ENCODE results near the gene MYOM1.

Gene MYOM1

DNA sequence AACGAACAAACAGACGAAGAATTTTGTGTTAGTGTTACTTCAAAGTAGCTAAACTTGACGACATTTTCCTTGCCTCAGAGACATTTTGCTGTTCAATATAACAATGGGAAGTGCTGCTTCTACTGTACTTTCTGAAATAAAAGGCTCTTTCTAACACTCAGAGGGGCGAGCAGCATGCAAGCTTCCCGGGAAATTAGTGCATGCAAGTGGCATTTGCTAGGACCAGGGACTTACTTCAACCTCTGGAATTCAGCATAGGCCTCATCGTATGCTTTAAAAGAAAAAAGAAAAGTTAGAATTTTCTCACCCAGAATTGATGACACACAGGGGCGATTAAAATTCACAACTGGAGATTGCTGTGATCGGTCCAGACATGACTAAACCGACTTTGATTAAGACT is 144.3 kb downstream of the MYOM1 start:
- TF ChIP-seq POLR2AphosphoS5 (IDR thresholded peaks at IDR 0.05; ENCODE audit: low read depth, low read length) = no peak
- no peak for TF ChIP-seq SIN3A (IDR thresholded peaks at IDR 0.05; ENCODE audit: borderline replicate concordance, insufficient read depth, low read length)
- TF ChIP-seq TAF1 (IDR thresholded peaks at IDR 0.05; ENCODE audit: borderline replicate concordance, insufficient read depth, low read length) = no peak
- TF ChIP-seq, protein P1, sequence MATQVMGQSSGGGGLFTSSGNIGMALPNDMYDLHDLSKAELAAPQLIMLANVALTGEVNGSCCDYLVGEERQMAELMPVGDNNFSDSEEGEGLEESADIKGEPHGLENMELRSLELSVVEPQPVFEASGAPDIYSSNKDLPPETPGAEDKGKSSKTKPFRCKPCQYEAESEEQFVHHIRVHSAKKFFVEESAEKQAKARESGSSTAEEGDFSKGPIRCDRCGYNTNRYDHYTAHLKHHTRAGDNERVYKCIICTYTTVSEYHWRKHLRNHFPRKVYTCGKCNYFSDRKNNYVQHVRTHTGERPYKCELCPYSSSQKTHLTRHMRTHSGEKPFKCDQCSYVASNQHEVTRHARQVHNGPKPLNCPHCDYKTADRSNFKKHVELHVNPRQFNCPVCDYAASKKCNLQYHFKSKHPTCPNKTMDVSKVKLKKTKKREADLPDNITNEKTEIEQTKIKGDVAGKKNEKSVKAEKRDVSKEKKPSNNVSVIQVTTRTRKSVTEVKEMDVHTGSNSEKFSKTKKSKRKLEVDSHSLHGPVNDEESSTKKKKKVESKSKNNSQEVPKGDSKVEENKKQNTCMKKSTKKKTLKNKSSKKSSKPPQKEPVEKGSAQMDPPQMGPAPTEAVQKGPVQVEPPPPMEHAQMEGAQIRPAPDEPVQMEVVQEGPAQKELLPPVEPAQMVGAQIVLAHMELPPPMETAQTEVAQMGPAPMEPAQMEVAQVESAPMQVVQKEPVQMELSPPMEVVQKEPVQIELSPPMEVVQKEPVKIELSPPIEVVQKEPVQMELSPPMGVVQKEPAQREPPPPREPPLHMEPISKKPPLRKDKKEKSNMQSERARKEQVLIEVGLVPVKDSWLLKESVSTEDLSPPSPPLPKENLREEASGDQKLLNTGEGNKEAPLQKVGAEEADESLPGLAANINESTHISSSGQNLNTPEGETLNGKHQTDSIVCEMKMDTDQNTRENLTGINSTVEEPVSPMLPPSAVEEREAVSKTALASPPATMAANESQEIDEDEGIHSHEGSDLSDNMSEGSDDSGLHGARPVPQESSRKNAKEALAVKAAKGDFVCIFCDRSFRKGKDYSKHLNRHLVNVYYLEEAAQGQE (IDR thresholded peaks at IDR 0.05; ENCODE audit: insufficient read depth in 1 of 2, low read depth in 2 of 2, low read length in 2 of 2) = no peak

DNA sequence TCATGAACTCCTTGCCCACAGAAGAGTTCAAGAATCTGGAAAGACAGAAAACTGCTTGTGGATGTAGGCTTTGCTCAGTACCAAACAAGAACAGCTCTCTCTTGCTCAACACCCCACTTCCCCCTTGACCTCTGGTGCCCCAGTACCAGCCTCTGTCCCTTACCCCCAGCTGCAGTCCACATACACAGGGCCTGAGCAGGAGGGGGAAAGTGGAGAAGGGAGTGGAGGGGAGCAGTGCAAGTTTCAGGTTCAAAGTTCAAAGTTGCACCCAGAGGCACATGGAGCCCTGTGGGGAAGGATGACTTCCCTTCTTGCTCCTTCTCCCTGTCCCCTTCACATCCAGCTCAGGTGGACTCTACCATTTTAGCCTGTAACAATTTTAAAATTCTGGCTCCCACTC is 145.7 kb downstream of the MYOM1 start:
- no peak for TF ChIP-seq FOXP2 (optimal IDR thresholded peaks at IDR 0.05; ENCODE audit: borderline replicate concordance, extremely low read depth, extremely low read length, insufficient read depth)
- TF ChIP-seq SIN3A (IDR thresholded peaks at IDR 0.05; ENCODE audit: borderline replicate concordance, insufficient read depth, low read length) = no peak
- TF ChIP-seq POLR2AphosphoS5 (IDR thresholded peaks at IDR 0.05; ENCODE audit: low read depth, low read length) = no peak
- TF ChIP-seq TAF1 (IDR thresholded peaks at IDR 0.05; ENCODE audit: borderline replicate concordance, insufficient read depth, low read length) = no peak
- TF ChIP-seq, protein P1 (IDR thresholded peaks at IDR 0.05; ENCODE audit: insufficient read depth in 1 of 2, low read depth in 2 of 2, low read length in 2 of 2) = no peak

DNA sequence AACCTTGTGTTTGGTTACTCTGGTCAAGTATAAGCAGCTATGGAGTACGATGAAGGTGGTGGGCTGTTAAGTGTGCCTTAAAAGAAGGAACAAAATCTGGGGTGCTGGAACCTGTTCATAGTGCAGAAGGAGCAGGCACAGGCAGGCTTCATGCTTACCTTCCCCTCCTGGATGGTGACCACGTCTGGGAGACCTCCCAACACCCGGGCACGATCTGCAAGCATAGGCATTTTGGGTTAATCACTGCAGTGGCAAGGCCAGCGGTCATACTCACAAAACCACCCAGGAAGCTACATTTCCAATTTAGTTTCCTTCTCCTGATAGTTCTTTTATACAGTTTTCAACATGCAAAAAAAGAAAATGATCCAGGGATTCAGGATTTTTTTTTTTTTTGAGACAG is 148.1 kb downstream of the MYOM1 start:
- TF ChIP-seq, protein P1 (IDR thresholded peaks at IDR 0.05; ENCODE audit: insufficient read depth in 1 of 2, low read depth in 2 of 2, low read length in 2 of 2) = no peak
- TF ChIP-seq POLR2AphosphoS5 (IDR thresholded peaks at IDR 0.05; ENCODE audit: low read depth, low read length) = no peak
- TF ChIP-seq FOXP2 (optimal IDR thresholded peaks at IDR 0.05; ENCODE audit: borderline replicate concordance, extremely low read depth, extremely low read length, insufficient read depth) = no peak
- no peak for TF ChIP-seq SIN3A (IDR thresholded peaks at IDR 0.05; ENCODE audit: borderline replicate concordance, insufficient read depth, low read length)
- no peak for TF ChIP-seq TAF1 (IDR thresholded peaks at IDR 0.05; ENCODE audit: borderline replicate concordance, insufficient read depth, low read length)

- TF ChIP-seq TAF1 (IDR thresholded peaks at IDR 0.05; ENCODE audit: borderline replicate concordance, insufficient read depth, low read length) (no peak), POLR2AphosphoS5 (IDR thresholded peaks at IDR 0.05; ENCODE audit: low read depth, low read length) (no peak), SIN3A (IDR thresholded peaks at IDR 0.05; ENCODE audit: borderline replicate concordance, insufficient read depth, low read length) (no peak), FOXP2 (optimal IDR thresholded peaks at IDR 0.05; ENCODE audit: borderline replicate concordance, extremely low read depth, extremely low read length, insufficient read depth) (no peak)
- TF ChIP-seq, protein P1 (IDR thresholded peaks at IDR 0.05; ENCODE audit: insufficient read depth in 1 of 2, low read depth in 2 of 2, low read length in 2 of 2) = no peak
These were observed 149.9 kb downstream of the MYOM1 start for GRCh38 chr18:3069671-3070433.
